EL (cell line): ENCODE data around the gene CRBN.

Experiments
- DNase-seq: peaks from one replicate; pipeline ENCODE4 v3.0.0-alpha.2; 2016

Gene CRBN

DNA sequence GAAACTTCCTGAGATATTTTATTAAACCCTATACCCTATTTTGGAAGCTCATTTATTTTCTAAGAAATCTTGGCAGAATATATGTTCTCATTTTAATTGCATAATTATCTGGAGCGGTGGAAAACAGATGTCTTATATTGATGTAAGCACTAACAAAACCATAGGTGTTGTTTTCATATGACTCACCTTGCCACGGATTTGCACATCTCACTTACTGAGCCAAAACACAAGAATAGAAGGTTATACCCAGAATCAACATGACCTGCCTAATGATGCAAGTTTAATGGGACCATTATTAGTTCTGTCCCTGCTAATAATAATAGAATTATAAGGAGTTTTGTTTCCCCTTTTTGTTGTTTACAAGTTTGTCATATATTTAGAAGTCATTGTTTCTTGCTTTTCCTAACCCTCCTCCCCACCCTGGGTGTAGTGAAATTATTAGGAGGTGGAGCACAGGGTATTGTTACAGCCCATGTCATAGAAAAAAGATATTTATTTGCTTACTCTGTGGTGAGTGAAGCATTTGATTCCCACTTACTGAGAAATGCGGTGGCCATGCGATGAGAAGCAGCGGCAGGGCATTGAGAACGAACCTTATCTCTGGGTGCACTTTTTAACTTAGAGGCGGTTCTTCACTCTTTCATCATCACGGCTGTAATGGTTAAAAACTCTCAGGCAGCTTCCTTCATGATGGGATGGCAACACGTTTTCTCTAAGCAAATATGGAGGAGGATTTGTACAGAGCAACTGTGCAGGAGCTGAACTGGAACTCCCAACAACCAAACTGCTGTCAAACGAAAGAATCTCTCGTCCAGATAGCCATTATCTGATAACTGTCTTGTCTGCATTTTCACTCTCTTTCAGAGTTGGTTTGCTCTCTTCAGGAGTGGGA lies 69.8 kb downstream of the CRBN start:
- no peak for DNase-seq

DNA sequence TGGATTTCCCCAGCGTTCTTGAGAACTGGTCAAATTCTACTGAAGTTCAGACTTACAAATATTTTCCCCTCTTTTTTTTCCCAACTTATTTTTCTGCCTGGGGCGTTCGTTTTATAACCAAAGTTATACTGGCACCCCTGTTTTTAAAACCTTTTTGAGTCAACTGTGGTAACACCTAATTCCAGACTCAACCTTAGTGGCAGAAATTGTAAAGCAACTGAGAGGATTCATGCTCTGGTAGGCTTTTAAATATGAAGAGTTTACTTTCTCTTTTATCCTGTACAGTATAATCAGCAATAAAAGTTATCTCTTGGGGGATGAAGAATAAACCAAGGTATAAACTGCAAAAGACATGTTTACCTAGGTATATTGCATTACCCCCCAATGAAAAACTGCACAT lies 71.6 kb downstream of the CRBN start:
- no peak for DNase-seq

DNA sequence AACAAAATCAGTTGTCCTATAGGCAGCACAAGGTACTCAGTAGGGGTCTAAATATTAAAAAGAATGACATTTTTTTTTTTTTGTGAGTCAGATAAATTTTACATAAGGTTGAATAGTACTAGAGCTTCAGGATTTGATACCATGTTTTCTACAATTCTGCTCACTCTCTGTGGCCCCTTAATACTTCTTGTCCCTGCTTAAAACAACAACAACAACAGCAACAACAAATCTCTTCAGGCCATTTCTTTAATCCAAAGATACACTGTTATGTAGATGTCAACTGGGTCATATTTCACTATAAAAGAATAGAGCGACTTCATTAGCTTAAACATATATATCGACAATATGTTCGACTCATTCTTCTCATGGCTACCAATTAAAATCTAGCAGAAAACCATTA lies 72.3 kb downstream of the CRBN start:
- no peak for DNase-seq

DNA sequence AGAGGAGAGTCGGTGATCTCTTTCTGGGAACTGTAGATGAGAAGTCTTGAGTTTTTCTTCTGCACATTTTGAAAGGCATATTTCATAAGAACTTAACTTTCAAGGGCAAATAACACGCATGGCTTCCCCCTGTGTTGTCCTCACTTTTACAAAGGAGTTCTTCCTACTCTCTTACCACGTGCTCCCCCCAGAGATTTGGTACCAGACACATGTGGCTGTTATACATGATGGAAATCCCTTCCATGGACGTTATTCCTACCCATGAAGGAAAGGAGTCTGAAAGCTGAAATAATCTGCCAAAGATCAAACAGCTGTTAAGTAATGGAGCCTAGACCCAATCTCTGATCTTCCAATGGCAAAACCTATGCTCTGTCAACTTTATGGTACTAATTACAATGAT lies 73.7 kb downstream of the CRBN start:
- DNase-seq: no peak

DNA sequence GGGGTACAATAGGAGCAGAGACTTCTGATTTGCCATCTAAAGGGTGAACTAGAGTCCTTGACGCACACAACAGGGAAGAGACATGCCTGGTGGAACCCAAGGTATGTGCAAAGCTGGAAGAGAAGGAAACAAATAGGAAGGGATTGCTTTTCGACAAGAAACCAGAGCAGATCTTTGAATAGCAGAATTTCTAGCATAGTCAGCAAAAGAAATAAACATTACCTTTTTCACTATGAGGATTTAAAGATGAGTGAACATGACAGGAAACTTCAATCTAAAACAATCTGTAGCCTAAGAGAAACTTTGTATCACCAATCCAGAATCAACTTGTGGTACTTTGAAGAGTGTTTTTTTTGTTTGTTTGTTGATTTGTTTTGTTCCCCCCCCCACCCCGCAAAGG lies 74.2 kb downstream of the CRBN start:
- no peak for DNase-seq

DNA sequence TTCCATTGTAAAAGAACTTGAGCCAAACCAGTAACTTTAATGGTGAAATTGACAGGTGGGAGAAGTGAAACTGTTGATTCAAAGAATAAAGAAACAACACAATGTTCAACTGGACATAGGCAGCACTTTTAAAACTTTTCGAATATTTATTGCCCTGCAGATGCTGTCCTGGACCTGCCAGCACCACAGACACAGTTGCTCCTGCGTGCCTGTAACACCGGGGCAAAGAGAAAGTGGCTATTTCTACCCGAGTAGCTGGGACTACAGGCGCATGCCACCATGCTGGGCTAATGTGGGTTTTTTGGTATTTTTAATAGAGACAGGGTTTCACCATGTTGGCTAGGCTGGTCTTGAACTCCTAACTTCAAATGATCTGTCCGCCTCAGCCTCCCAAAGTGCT lies 76.7 kb downstream of the CRBN start:
- DNase-seq: no peak

DNA sequence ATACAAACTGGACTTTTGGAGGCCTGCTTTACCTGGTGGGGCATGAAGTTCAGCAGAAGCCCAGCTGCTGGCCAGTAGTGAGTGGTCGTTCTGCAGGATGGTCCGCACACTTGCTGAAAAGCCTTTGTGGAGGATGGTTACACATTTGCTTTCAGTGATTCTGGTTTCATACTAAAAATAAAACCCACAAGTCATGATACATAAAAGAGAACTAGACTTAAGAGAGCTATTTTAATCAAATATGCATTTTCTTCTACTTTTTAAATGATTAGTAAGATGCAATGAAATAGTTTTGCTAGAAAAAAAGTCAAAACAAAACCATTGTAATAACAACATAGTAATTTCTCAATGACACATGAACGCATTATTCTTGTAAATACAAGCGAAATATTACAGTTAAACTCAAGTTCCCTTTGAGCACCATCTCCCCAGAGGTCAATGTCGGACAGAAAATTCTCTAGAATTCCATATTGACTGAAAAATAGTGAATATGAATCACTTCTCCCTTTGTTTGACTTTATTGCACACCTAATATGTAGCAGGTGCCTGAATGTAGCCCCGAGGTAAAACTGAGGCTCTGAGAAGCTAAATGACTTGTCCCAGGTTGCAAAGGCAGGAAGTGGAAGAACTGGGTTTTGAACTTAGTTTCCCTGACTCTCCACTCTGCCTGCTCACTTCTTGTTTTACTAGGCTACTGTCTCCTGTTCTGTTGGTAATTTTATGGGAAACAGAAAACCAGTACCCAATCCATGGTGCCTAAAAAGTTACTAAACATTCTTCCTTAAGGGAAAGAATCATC lies 77.6 kb downstream of the CRBN start:
- no peak for DNase-seq
